CD14-positive monocyte (primary cell): ENCODE data around the gene OLR1. TPM values are rescaled to one million over a fixed set of nuclear protein-coding genes. Genes with fewer than 3 reads are reported as not detected.

Experiments
- DNase-seq, 3 donors: peaks; one replicate each; pipeline ENCODE4 v3.0.0-alpha.2; 2011 to 2022
- H2AFZ ChIP-seq: 2 replicates; pipeline ENCODE4 v1.6.0; 2012; ENCODE audit warnings: mild to moderate bottlenecking, low read depth, low read length, inconsistent platforms; ENCODE audit not compliant: insufficient read depth, poor library complexity, severe bottlenecking
- H3K27ac ChIP-seq, 2 donors: 1 replicate in 1 of 2; 2 replicates in 1 of 2; pipeline ENCODE4 v1.5.1; 2012 to 2013; ENCODE audit warnings: low read length in 2 of 2, control low read depth in 1 of 2, inconsistent platforms in 1 of 2, low read depth in 1 of 2, mild to moderate bottlenecking in 1 of 2
- H3K27me3 ChIP-seq, 2 donors: one replicate each; pipeline versions ENCODE4 v1.6.0 to v1.6.1; 2011 to 2013; ENCODE audit warnings: low read length in 2 of 2; ENCODE audit not compliant: control insufficient read depth in 2 of 2, insufficient read depth in 2 of 2
- H3K36me3 ChIP-seq, 2 donors: replicated peaks in 1 of 2; 1 replicate in 1 of 2; 2 replicates in 1 of 2; pipeline versions ENCODE4 v1.5.1 to v1.6.1; 2012 to 2013; ENCODE audit warnings: low read length in 2 of 2, control low read depth in 1 of 2, inconsistent platforms in 1 of 2, mild to moderate bottlenecking in 1 of 2; ENCODE audit not compliant: insufficient read depth in 2 of 2, control insufficient read depth in 1 of 2
- H3K4me1 ChIP-seq, 2 donors: 1 replicate in 1 of 2; 2 replicates in 1 of 2; pipeline versions ENCODE4 v1.5.1 to v1.6.1; 2012 to 2013; ENCODE audit warnings: low read length in 2 of 2, control low read depth in 1 of 2, inconsistent platforms in 1 of 2, mild to moderate bottlenecking in 1 of 2, moderate library complexity in 1 of 2; ENCODE audit not compliant: insufficient read depth in 2 of 2, control insufficient read depth in 1 of 2
- H3K4me2 ChIP-seq: replicated peaks from 2 replicates; pipeline ENCODE3; 2012; ENCODE audit warnings: low read length, moderate library complexity, mild to moderate bottlenecking; ENCODE audit not compliant: poor library complexity, severe bottlenecking; ENCODE audit errors: extremely low read depth
- H3K4me3 ChIP-seq, 3 experiments: fragments of 200-600 bp in 1 of 3; sonication (generic) in 1 of 3; replicated peaks in 1 of 3; 1 replicate in 2 of 3; 2 replicates in 1 of 3; pipeline ENCODE4 v1.5.1; 2011 to 2013; ENCODE audit warnings: low read length in 3 of 3, mild to moderate bottlenecking in 3 of 3, control low read depth in 2 of 3, low read depth in 2 of 3, inconsistent platforms in 1 of 3, moderate library complexity in 1 of 3
- H3K79me2 ChIP-seq: 2 replicates; pipeline ENCODE4 v1.6.0; 2012; ENCODE audit warnings: mild to moderate bottlenecking, control low read depth, inconsistent platforms, low read length, moderate library complexity; ENCODE audit not compliant: insufficient read depth
- H3K9ac ChIP-seq: 2 replicates; pipeline ENCODE4 v1.6.0; 2017; ENCODE audit warnings: low read length, mild to moderate bottlenecking; ENCODE audit not compliant: insufficient read depth, poor library complexity, severe bottlenecking
- H3K9me3 ChIP-seq, 2 donors: replicated peaks in 1 of 2; 1 replicate in 1 of 2; 2 replicates in 1 of 2; pipeline versions ENCODE4 v1.5.1 to v1.6.1; 2012 to 2013; ENCODE audit warnings: low read length in 2 of 2, control low read depth in 1 of 2; ENCODE audit not compliant: control insufficient read depth in 1 of 2, insufficient read depth in 1 of 2
- H4K20me1 ChIP-seq: 2 replicates; pipeline ENCODE4 v1.6.0; 2012; ENCODE audit warnings: mild to moderate bottlenecking, low read length, control low read depth, moderate library complexity; ENCODE audit not compliant: insufficient read depth
- H3K27ac Mint-ChIP-seq, 7 donors: one replicate each; pipeline ENCODE4 v1.8.0; 2020; ENCODE audit warnings: mild to moderate bottlenecking in 7 of 7, mixed read lengths in 7 of 7, moderate library complexity in 6 of 7, inconsistent platforms in 2 of 7
- H3K27me3 Mint-ChIP-seq, 3 donors: one replicate each; pipeline ENCODE4 v1.8.0; 2021 to 2022; ENCODE audit warnings: low read depth in 3 of 3, mild to moderate bottlenecking in 3 of 3, mixed read lengths in 3 of 3, moderate library complexity in 3 of 3, inconsistent platforms in 1 of 3
- H3K36me3 Mint-ChIP-seq, 2 donors: one replicate each; pipeline ENCODE4 v1.8.0; 2020; ENCODE audit warnings: mixed read lengths in 2 of 2, inconsistent platforms in 1 of 2, mild to moderate bottlenecking in 1 of 2
- H3K4me1 Mint-ChIP-seq: one replicate; pipeline ENCODE4 v1.8.0; 2020; ENCODE audit warnings: mild to moderate bottlenecking, mixed read lengths
- H3K4me3 Mint-ChIP-seq, 2 donors: one replicate each; pipeline ENCODE4 v1.8.0; 2020; ENCODE audit warnings: mild to moderate bottlenecking in 2 of 2, mixed read lengths in 2 of 2, moderate library complexity in 1 of 2
- H3K9me3 Mint-ChIP-seq, 7 donors: one replicate each; pipeline ENCODE4 v1.8.0; 2020 to 2022; ENCODE audit warnings: mixed read lengths in 7 of 7, mild to moderate bottlenecking in 6 of 7, moderate library complexity in 6 of 7, inconsistent platforms in 2 of 7
- WGBS: methylation state at CpG from one replicate; pipeline ENCODE4 v1.1.5; 2013; ENCODE audit warnings: missing lambda C conversion rate; ENCODE audit not compliant: insufficient coverage; 5-methylcytosine and 5-hydroxymethylcytosine counted together
- intact Hi-C, 2 donors: fragments of 100-400 bp; cut with micrococcal nuclease; formaldehyde crosslinking; loops; one replicate each; pipeline versions ENCODE4 v1.15.0 to v1.15.1; 2023
- polyA plus RNA-seq, 3 donors: library from polyadenylated mRNA; depleted of rRNA in 1 of 3; unstranded in 2 of 3; stranded (reverse) in 1 of 3; fragments of 300-500 nt in 2 of 3; fragments of >200 nt in 1 of 3; fragmentation: Illumina TruSeq in 2 of 3; gene quantifications; 1 replicate in 2 of 3; 2 replicates in 1 of 3; pipeline ENCODE4 v1.2.3, GENCODE V29; 2012 to 2021
- TF ChIP-seq, protein P1 (sequence below): fragments of 200-600 bp; IDR thresholded peaks from one replicate; pipeline ENCODE4 v1.8.0; 2022; ENCODE audit warnings: antibody characterized with exemption, mild to moderate bottlenecking

The OLR1 gene
- polyA plus RNA-seq, 3 donors, result 0.88 to 12.9 (median 0.99) TPM

DNA sequence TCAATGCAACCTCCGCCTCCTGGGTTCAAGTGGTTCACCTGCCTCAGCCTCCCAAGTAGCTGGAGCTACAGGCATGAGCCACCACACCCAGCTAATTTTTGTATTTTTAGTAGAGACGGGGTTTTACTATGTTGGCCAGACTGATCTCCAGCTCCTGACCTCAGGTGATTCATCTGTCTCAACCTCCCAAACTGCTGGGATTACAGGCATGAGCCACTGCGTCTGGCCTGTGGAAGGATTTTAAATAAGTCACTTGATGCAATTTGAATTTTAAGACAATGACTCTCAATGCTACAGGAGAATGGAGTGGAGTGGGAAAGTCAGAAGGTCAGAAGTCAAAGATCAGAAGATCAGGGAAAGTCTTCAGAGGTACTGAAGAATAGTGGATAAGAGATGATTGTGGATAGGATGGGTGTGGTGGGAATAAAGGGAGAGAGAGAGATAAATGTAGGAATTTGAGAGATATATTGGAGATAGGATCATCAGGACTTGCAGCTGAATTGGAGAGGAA lies 22.3 kb upstream of the OLR1 start:
- Mint-ChIP-seq H3K4me3 (no peak overlapping the region), H3K9me3 (no peaks in the 10 kb centered on the region), H3K36me3 (no peaks in the 10 kb centered on the region), H3K27me3 (peaks cover 4 to 7% (median 5%) of the 10 kb centered on the region in 3 donors), H3K27ac (no peak overlapping the region), H3K4me1 (peaks cover 21% of the 10 kb centered on the region)
- no peak overlapping the region for H3K4me3 ChIP-seq
- TF ChIP-seq, protein P1, sequence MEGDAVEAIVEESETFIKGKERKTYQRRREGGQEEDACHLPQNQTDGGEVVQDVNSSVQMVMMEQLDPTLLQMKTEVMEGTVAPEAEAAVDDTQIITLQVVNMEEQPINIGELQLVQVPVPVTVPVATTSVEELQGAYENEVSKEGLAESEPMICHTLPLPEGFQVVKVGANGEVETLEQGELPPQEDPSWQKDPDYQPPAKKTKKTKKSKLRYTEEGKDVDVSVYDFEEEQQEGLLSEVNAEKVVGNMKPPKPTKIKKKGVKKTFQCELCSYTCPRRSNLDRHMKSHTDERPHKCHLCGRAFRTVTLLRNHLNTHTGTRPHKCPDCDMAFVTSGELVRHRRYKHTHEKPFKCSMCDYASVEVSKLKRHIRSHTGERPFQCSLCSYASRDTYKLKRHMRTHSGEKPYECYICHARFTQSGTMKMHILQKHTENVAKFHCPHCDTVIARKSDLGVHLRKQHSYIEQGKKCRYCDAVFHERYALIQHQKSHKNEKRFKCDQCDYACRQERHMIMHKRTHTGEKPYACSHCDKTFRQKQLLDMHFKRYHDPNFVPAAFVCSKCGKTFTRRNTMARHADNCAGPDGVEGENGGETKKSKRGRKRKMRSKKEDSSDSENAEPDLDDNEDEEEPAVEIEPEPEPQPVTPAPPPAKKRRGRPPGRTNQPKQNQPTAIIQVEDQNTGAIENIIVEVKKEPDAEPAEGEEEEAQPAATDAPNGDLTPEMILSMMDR, result no peak
- no peak for DNase-seq
- no peak overlapping the region for H3K4me2 ChIP-seq
- no peak overlapping the region for H3K27ac ChIP-seq
- H2AFZ ChIP-seq, result no peak overlapping the region
- no CpG with 5 or more reads among the region's 3 CpGs for WGBS
- no peaks in the 10 kb centered on the region for H3K36me3 ChIP-seq
- no peaks in the 10 kb centered on the region for H3K9me3 ChIP-seq
- intact Hi-C loops, result no loop called here
- H3K4me1 ChIP-seq, result peaks cover 7 to 9% of the 10 kb centered on the region in 2 donors
- no peaks in the 10 kb centered on the region for H4K20me1 ChIP-seq
- no peaks in the 10 kb centered on the region for H3K79me2 ChIP-seq
- H3K9ac ChIP-seq, result no peak overlapping the region
- H3K27me3 ChIP-seq, result peaks cover 0 to 6% of the 10 kb centered on the region in 2 donors

DNA sequence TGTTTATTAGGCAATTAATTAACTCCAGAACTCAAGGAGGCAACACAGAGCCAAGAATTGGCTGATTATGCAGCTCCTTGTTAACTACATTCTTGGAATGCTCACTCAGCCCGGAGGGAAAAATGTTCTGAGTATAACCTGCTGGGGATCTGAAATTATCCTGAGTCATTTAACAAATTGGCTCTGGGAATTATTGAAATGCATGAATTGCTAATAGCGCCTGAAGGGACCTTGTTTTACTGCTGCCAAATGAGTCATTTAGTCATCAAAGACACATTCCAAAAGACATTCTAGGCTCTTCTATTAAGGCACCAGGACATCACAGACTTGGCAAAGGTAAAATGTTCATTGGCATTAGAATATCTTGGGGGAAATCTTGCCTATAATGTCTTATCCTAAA lies 19.9 kb upstream of the OLR1 start:
- no peak overlapping the region for H3K4me3 ChIP-seq
- no CpG with 5 or more reads among the region's 2 CpGs for WGBS
- H3K36me3 ChIP-seq, result no peaks in the 10 kb centered on the region
- no peak for DNase-seq
- no peaks in the 10 kb centered on the region for H4K20me1 ChIP-seq
- H3K4me2 ChIP-seq, result no peak overlapping the region
- H3K4me3 Mint-ChIP-seq, result no peak overlapping the region
- H3K9me3 Mint-ChIP-seq, result no peaks in the 10 kb centered on the region
- no peak overlapping the region for H3K9ac ChIP-seq
- H3K79me2 ChIP-seq, result no peaks in the 10 kb centered on the region
- intact Hi-C loops, result loop anchor here (2.0 kb wide), 1 partner anchor 39 kb away; no protein-coding TSS in a partner anchor
- H3K27me3 Mint-ChIP-seq, result peaks cover 4 to 8% (median 5%) of the 10 kb centered on the region in 3 donors
- H3K9me3 ChIP-seq, result no peaks in the 10 kb centered on the region
- no peak overlapping the region for H3K27ac ChIP-seq
- no peak overlapping the region for H3K27ac Mint-ChIP-seq
- H3K36me3 Mint-ChIP-seq, result no peaks in the 10 kb centered on the region
- peaks cover 12 to 15% of the 10 kb centered on the region in 2 donors for H3K4me1 ChIP-seq
- TF ChIP-seq, protein P1, result no peak
- peaks cover 0 to 6% of the 10 kb centered on the region in 2 donors for H3K27me3 ChIP-seq
- no peak overlapping the region for H2AFZ ChIP-seq
- peaks cover 26% of the 10 kb centered on the region for H3K4me1 Mint-ChIP-seq
